SU-DHL-6 (cell line): ENCODE data around the gene HOXB3.

Experiments
- H2AFZ ChIP-seq: fragments of 200-600 bp; sonication (generic); 2 replicates; pipeline ENCODE4 v1.6.1; 2014; ENCODE audit warnings: low read depth, mild to moderate bottlenecking, moderate library complexity, mixed read lengths, antibody characterized with exemption, low read length; ENCODE audit not compliant: severe bottlenecking
- H3F3A ChIP-seq: fragments of 200-600 bp; shearing (Covaris generic); 2 replicates; pipeline ENCODE4 v1.6.0; 2016; ENCODE audit warnings: antibody characterized with exemption, mild to moderate bottlenecking; ENCODE audit not compliant: insufficient read depth
- H3K27ac ChIP-seq: fragments of 200-600 bp; sonication (generic); 2 replicates; pipeline ENCODE4 v1.5.1; 2016; ENCODE audit warnings: low read depth, mild to moderate bottlenecking, low read length, moderate library complexity, mixed read lengths
- H3K27me3 ChIP-seq: fragments of 200-600 bp; sonication (generic), shearing (Covaris generic); 2 replicates; pipeline ENCODE4 v1.6.0; 2014; ENCODE audit warnings: mild to moderate bottlenecking, low read length
- H3K36me3 ChIP-seq: fragments of 200-600 bp; sonication (generic); 2 replicates; pipeline ENCODE4 v1.6.1; 2014; ENCODE audit warnings: mild to moderate bottlenecking, low read length, mixed read lengths
- H3K4me2 ChIP-seq: fragments of 300-600, 200-600 bp; shearing (Covaris generic), sonication (generic); 2 replicates; pipeline ENCODE4 v1.6.0; 2014; ENCODE audit warnings: low read length, low read depth, mild to moderate bottlenecking; ENCODE audit not compliant: poor library complexity, severe bottlenecking
- H3K4me3 ChIP-seq: fragments of 200-600 bp; sonication (generic); 2 replicates; pipeline ENCODE4 v1.5.1; 2014; ENCODE audit warnings: antibody characterized with exemption, low read length, mild to moderate bottlenecking, mixed read lengths; ENCODE audit not compliant: insufficient read depth, poor library complexity, severe bottlenecking
- H3K79me2 ChIP-seq: fragments of 200-600 bp; sonication (generic); 2 replicates; pipeline ENCODE4 v1.6.1; 2014; ENCODE audit warnings: mild to moderate bottlenecking, low read length, moderate library complexity; ENCODE audit not compliant: insufficient read depth
- H3K9ac ChIP-seq: fragments of 200-600 bp; sonication (generic); 2 replicates; pipeline ENCODE4 v1.7.0; 2014; ENCODE audit warnings: mild to moderate bottlenecking, low read length
- H3K9me2 ChIP-seq: fragments of 200-600 bp; sonication (generic); replicated peaks from 2 replicates; pipeline ENCODE4 v1.6.1; 2014; ENCODE audit warnings: low read length; ENCODE audit not compliant: insufficient read depth
- H3K9me3 ChIP-seq: fragments of 200-600 bp; sonication (generic); 2 replicates; pipeline ENCODE4 v1.6.1; 2014; ENCODE audit warnings: low read length, mixed read lengths; ENCODE audit not compliant: insufficient read depth
- H4K20me1 ChIP-seq: fragments of 200-600 bp; sonication (generic); 2 replicates; pipeline ENCODE4 v1.6.1; 2014; ENCODE audit warnings: low read depth, mild to moderate bottlenecking, antibody characterized with exemption, low read length, moderate library complexity, mixed read lengths
- EZH2phosphoT487 ChIP-seq: fragments of 200-600 bp; sonication (generic), shearing (Covaris generic); conservative IDR thresholded peaks from 2 replicates; pipeline ENCODE4 v1.6.1; 2018; ENCODE audit warnings: mild to moderate bottlenecking, antibody characterized with exemption, low read length, moderate library complexity, mixed read lengths
- TF ChIP-seq, protein P1 (sequence below): fragments of 200-600 bp; sonication (generic); IDR thresholded peaks from one replicate; pipeline ENCODE4 v1.5.1; 2017; ENCODE audit warnings: antibody characterized with exemption, mild to moderate bottlenecking, low read length, moderate library complexity; ENCODE audit not compliant: insufficient read depth, poor library complexity, severe bottlenecking

The HOXB3 gene

DNA sequence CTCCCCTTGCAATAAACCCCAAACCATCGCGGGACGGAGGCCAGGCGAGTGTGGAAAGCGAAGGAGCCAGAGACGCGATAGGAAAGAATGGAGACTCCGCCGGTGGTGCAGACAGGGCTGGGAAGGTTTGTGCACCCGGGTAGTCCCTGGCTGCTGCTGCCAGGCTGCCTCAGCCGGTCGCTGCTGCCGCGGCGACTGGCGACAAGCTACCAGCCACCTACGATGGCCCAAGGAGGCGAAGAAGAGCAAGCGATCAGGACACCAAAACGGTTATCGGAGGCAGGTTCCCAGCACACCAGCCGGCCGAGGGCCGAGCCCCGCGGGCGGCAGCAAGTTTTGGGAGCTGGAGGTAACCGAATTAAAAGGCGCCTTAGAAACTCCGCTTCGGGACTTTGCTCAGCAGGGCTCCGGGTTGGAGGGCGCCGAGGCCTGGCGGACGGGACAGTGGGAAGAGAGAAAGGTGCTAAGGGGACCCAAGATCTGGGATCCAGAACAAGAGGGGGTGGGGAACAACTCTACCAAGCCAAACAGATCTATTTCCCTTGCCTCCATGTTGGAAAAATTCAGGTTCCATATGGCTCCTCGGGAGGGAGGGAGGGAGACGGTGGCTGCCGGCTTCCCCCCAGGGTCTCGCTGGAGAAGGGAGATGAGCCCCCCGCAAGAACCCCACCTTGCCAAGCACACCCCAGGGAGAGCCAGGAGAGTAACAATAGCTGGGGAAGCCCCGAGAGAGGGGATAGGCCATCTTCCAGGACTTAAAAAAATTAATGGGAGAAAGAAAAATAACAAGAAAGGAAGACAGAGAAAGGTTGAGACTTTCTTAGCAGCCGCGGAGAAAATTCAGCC is 35.4 kb downstream of the HOXB3 start:
- Histone ChIP-seq H3K79me2 (no peaks in the 10 kb centered on the region), H3K9ac (no peak overlapping the region), H2AFZ (no peak overlapping the region), H3K9me3 (no peaks in the 10 kb centered on the region), H3K36me3 (no peaks in the 10 kb centered on the region), H3F3A (no peaks in the 10 kb centered on the region), H3K27ac (no peak overlapping the region), H3K27me3 (no peaks in the 10 kb centered on the region), H3K4me3 (no peak overlapping the region), H3K4me2 (no peak overlapping the region), H3K9me2 (no peaks in the 10 kb centered on the region), H4K20me1 (no peaks in the 10 kb centered on the region)
- TF ChIP-seq, protein P1, sequence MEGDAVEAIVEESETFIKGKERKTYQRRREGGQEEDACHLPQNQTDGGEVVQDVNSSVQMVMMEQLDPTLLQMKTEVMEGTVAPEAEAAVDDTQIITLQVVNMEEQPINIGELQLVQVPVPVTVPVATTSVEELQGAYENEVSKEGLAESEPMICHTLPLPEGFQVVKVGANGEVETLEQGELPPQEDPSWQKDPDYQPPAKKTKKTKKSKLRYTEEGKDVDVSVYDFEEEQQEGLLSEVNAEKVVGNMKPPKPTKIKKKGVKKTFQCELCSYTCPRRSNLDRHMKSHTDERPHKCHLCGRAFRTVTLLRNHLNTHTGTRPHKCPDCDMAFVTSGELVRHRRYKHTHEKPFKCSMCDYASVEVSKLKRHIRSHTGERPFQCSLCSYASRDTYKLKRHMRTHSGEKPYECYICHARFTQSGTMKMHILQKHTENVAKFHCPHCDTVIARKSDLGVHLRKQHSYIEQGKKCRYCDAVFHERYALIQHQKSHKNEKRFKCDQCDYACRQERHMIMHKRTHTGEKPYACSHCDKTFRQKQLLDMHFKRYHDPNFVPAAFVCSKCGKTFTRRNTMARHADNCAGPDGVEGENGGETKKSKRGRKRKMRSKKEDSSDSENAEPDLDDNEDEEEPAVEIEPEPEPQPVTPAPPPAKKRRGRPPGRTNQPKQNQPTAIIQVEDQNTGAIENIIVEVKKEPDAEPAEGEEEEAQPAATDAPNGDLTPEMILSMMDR: no peak
- TF ChIP-seq EZH2phosphoT487: no peak

DNA sequence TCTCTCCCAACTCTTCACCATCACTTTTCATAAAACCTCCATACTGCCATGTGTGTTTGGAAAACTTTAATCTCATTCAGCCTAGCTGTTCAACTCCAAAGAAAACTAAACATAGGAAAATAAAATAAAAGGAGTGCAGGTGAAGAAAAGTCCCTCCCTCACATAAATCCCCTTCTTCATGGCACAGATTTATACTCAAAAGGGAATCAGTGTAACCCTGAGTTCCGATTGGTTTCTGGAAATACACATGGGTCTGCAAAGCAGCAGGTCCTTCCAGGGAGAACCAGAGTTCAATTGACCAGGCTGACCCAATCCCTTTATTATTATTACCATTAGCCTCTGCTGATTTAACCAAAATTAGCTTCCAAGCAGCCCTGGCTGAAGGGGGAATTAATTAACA is 36.2 kb downstream of the HOXB3 start:
- Histone ChIP-seq H3K9me3 (no peaks in the 10 kb centered on the region), H3K27ac (no peak overlapping the region)

DNA sequence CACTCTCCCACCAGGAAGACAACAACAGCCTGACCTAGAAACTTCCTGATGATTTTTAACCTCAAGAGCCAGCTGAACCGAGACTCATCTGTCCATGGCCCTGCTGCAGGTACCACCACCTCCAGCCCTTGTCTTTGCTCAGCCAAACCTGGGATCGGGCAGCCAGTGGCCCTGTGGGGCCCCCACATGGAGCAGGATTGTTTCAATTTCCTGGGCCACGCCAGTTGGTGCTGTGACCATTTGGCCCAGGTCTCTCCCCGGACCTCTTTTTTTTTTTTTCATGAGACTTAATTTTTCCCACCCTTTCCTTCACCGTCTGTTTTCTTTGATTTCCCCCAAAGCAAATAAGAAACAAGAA is 36.9 kb downstream of the HOXB3 start:
- H3K36me3 ChIP-seq: no peaks in the 10 kb centered on the region
- TF ChIP-seq, protein P1: no peak
- no peak for TF ChIP-seq EZH2phosphoT487
- no peak overlapping the region for H3K27ac ChIP-seq
- no peaks in the 10 kb centered on the region for H3F3A ChIP-seq
- no peak overlapping the region for H2AFZ ChIP-seq
- no peaks in the 10 kb centered on the region for H3K9me3 ChIP-seq
- no peaks in the 10 kb centered on the region for H4K20me1 ChIP-seq
- no peaks in the 10 kb centered on the region for H3K79me2 ChIP-seq
- H3K9me2 ChIP-seq: no peaks in the 10 kb centered on the region
- no peaks in the 10 kb centered on the region for H3K27me3 ChIP-seq
- H3K9ac ChIP-seq: no peak overlapping the region
- no peak overlapping the region for H3K4me3 ChIP-seq
- H3K4me2 ChIP-seq: no peak overlapping the region

More for the DNA sequence above, 36.2 kb downstream of the HOXB3 start:
- Histone ChIP-seq H3K9me2 (no peaks in the 10 kb centered on the region), H2AFZ (no peak overlapping the region), H3K9ac (no peak overlapping the region), H3K4me3 (no peak overlapping the region), H3K36me3 (no peaks in the 10 kb centered on the region), H3K79me2 (no peaks in the 10 kb centered on the region), H3F3A (no peaks in the 10 kb centered on the region), H3K4me2 (no peak overlapping the region), H4K20me1 (no peaks in the 10 kb centered on the region), H3K27me3 (no peaks in the 10 kb centered on the region)
- TF ChIP-seq EZH2phosphoT487: no peak
- TF ChIP-seq, protein P1: no peak
